ENCODE data around the gene DNAH5.

Gene DNAH5

GRCh38 chr5:13944560-13945199 lies at the start of gene DNAH5:
Gene DNAH5, minus strand, starts transcription at chr5:13944688. Its CDS starts 250 bp downstream, at chr5:13944438.
- in situ Hi-C loops (cut with HindIII; ENCODE audit: low sequenced_read_pairs), result no loop called here

- in situ Hi-C loops (cut with HindIII; ENCODE audit: low sequenced_read_pairs), result loop anchor here (25.0 kb wide), 4 partner anchors 118 to 668 kb away; partner anchors contain the start of gene OTULIN
These were observed 49.4 kb upstream of the DNAH5 start for GRCh38 chr5:13993926-13994325.

- in situ Hi-C loops (cut with HindIII; ENCODE audit: low sequenced_read_pairs), result loop anchor here (25.0 kb wide), 4 partner anchors 120 to 670 kb away; partner anchors contain the start of gene OTULIN
These were observed 48.3 kb upstream of the DNAH5 start for GRCh38 chr5:13992795-13993194.

GRCh38 chr5:13991365-13991764 lies 46.9 kb upstream of the DNAH5 start:
- in situ Hi-C loops (cut with HindIII; ENCODE audit: low sequenced_read_pairs), result loop anchor here (25.0 kb wide), 4 partner anchors 121 to 671 kb away; partner anchors contain the start of gene OTULIN

- in situ Hi-C loops (cut with HindIII; ENCODE audit: low sequenced_read_pairs), result loop anchor here (25.0 kb wide), 4 partner anchors 121 to 671 kb away; partner anchors contain the start of gene OTULIN
These were observed 46.4 kb upstream of the DNAH5 start for GRCh38 chr5:13990896-13991295.

GRCh38 chr5:13989832-13990231 lies 45.3 kb upstream of the DNAH5 start:
- in situ Hi-C loops (cut with HindIII; ENCODE audit: low sequenced_read_pairs), result loop anchor here (10.0 to 25.0 kb wide), 5 partner anchors 122 to 672 kb away; partner anchors contain the start of gene OTULIN

- in situ Hi-C loops (cut with HindIII; ENCODE audit: low sequenced_read_pairs), result loop anchor here (10.0 to 25.0 kb wide), 5 partner anchors 124 to 674 kb away; partner anchors contain the start of gene OTULIN
These were observed 43.5 kb upstream of the DNAH5 start for GRCh38 chr5:13987843-13988464.

GRCh38 chr5:13985731-13986418 lies 41.4 kb upstream of the DNAH5 start:
- in situ Hi-C loops (cut with HindIII; ENCODE audit: low sequenced_read_pairs), result loop anchor here (10.0 to 25.0 kb wide), 5 partner anchors 126 to 676 kb away; partner anchors contain the start of gene OTULIN

- in situ Hi-C loops (cut with HindIII; ENCODE audit: low sequenced_read_pairs), result loop anchor here (10.0 to 25.0 kb wide), 5 partner anchors 127 to 677 kb away; partner anchors contain the start of gene OTULIN
These were observed 40.4 kb upstream of the DNAH5 start for GRCh38 chr5:13984888-13985287.

GRCh38 chr5:13976867-13977830 lies 32.7 kb upstream of the DNAH5 start:
- in situ Hi-C loops (cut with HindIII; ENCODE audit: low sequenced_read_pairs), result loop anchor here (25.0 kb wide), 4 partner anchors 135 to 685 kb away; partner anchors contain the start of gene OTULIN

- in situ Hi-C loops (cut with HindIII; ENCODE audit: low sequenced_read_pairs), result loop anchor here (25.0 kb wide), 4 partner anchors 136 to 686 kb away; partner anchors contain the start of gene OTULIN
These were observed 31.7 kb upstream of the DNAH5 start for GRCh38 chr5:13976223-13976622.

GRCh38 chr5:13975246-13975645 lies 30.8 kb upstream of the DNAH5 start:
- in situ Hi-C loops (cut with HindIII; ENCODE audit: low sequenced_read_pairs), result loop anchor here (25.0 kb wide), 4 partner anchors 137 to 687 kb away; partner anchors contain the start of gene OTULIN

GRCh38 chr5:13973724-13974123 lies 29.2 kb upstream of the DNAH5 start:
- in situ Hi-C loops (cut with HindIII; ENCODE audit: low sequenced_read_pairs), result no loop called here

- in situ Hi-C loops (cut with HindIII; ENCODE audit: low sequenced_read_pairs), result no loop called here
These were observed 27.5 kb upstream of the DNAH5 start for GRCh38 chr5:13972029-13972428.

- in situ Hi-C loops (cut with HindIII; ENCODE audit: low sequenced_read_pairs), result no loop called here
These were observed 12.7 kb upstream of the DNAH5 start for GRCh38 chr5:13957032-13957645.

- in situ Hi-C loops (cut with HindIII; ENCODE audit: low sequenced_read_pairs), result no loop called here
These were observed 12.0 kb upstream of the DNAH5 start for GRCh38 chr5:13956471-13956870.

- in situ Hi-C loops (cut with HindIII; ENCODE audit: low sequenced_read_pairs), result no loop called here
These were observed 11.4 kb upstream of the DNAH5 start for GRCh38 chr5:13955896-13956295.

GRCh38 chr5:13946111-13946510 lies 1.6 kb upstream of the DNAH5 start:
- in situ Hi-C loops (cut with HindIII; ENCODE audit: low sequenced_read_pairs), result no loop called here

- in situ Hi-C loops (cut with HindIII; ENCODE audit: low sequenced_read_pairs), result no loop called here
These were observed 783 bp upstream of the DNAH5 start for GRCh38 chr5:13945271-13945670.
